ENCODE measurements around the gene RETN.

DNA sequence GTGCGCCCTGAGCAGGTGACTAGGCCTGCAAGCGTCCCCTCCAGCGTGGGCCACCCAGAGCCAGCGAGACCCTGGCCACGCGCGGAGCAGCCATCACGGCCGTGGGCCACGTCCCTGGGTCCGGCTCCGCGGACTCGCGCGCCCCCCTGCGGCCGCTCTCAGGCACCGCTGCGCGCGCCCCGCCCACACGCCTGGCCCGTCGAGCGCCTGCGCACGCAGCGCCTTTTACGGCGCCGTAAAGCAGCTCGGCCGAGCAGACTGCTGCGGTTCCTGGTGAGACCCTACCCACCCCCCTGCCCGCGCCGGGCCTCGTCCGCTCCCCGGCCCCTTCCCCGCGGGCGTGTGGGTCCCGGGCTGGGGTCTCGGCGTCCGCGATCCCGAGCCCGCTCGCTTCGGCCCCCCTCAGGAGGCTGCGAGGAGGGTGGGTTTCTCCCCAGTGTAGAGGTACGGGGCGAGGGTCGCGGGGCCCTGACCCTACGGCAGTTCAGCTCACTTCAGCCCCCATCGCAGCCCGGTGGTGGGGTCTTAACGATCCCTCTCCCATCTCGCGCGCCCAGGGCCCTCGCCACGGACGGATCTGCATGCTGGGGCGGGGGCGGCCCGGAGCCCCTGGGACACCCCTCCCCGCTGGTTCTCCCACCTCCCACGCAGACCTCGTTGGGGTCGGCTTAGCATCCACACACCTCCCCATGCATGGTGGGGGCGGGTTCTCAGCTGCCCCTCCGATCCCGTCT lies 11.9 kb downstream of the RETN start, which contains the start of gene TRAPPC5:
- TF ChIP-seq, protein P1, sequence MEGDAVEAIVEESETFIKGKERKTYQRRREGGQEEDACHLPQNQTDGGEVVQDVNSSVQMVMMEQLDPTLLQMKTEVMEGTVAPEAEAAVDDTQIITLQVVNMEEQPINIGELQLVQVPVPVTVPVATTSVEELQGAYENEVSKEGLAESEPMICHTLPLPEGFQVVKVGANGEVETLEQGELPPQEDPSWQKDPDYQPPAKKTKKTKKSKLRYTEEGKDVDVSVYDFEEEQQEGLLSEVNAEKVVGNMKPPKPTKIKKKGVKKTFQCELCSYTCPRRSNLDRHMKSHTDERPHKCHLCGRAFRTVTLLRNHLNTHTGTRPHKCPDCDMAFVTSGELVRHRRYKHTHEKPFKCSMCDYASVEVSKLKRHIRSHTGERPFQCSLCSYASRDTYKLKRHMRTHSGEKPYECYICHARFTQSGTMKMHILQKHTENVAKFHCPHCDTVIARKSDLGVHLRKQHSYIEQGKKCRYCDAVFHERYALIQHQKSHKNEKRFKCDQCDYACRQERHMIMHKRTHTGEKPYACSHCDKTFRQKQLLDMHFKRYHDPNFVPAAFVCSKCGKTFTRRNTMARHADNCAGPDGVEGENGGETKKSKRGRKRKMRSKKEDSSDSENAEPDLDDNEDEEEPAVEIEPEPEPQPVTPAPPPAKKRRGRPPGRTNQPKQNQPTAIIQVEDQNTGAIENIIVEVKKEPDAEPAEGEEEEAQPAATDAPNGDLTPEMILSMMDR (IDR thresholded peaks at IDR 0.05): peak in 3 of 4 experiments; percentile 94 to 100 (median 96)
- TF ChIP-seq POLR2AphosphoS5 (IDR thresholded peaks at IDR 0.05): peak; percentile 39
- peak; percentile 29 to 48 for TF ChIP-seq POLR2A (IDR thresholded peaks at IDR 0.05)

Data from gastroesophageal sphincter (tissue), 3 donors.